ENCODE measurements around the gene PGF. TPM values are rescaled to one million over a fixed set of nuclear protein-coding genes. Genes with fewer than 3 reads are reported as not detected.

PGF gene
- total RNA-seq, 1 experiment from 2014 or later, result 9.1 TPM

GRCh38 chr14:74977901-74978385, 22.5 kb upstream of the PGF start:
- DNase-seq, result no peak
- H3K4me1 Mint-ChIP-seq (ENCODE audit: low read depth, unreplicated experiment), result peaks cover 15% of the 10 kb centered on the region
- H3K4me3 Mint-ChIP-seq (ENCODE audit: unreplicated experiment), result no peak overlapping the region
- Histone ChIP-seq H3K36me3 (ENCODE audit: control insufficient read depth, insufficient read depth, low read length) (no peaks in the 10 kb centered on the region), H3K9me3 (no peaks in the 10 kb centered on the region), H3K27me3 (replicated peaks; ENCODE audit: control insufficient read depth, insufficient read depth, low read length) (no peaks in the 10 kb centered on the region), H3K4me1 (peaks cover 42% of the 10 kb centered on the region), H3K4me3 (ENCODE audit: low read depth, low read length) (no peak overlapping the region)
- no peak overlapping the region for H3K27ac Mint-ChIP-seq (ENCODE audit: unreplicated experiment)
- ChIA-PET CTCF (no interaction called here), POLR2A (no interaction called here)
- TF ChIP-seq CTCF (IDR thresholded peaks at IDR 0.05; ENCODE audit: insufficient read depth in 1 of 2, low read depth in 1 of 2, low read length in 1 of 2, severe bottlenecking in 1 of 2, unreplicated experiment in 1 of 2), result no peak
- no peaks in the 10 kb centered on the region for H3K9me3 Mint-ChIP-seq (ENCODE audit: unreplicated experiment)
- no peaks in the 10 kb centered on the region for H3K36me3 Mint-ChIP-seq (ENCODE audit: insufficient read depth, unreplicated experiment)
- no peaks in the 10 kb centered on the region for H3K27me3 Mint-ChIP-seq (ENCODE audit: insufficient read depth, unreplicated experiment)
- BruUV-seq (replicated peaks), result no TSS peak
- intact Hi-C loops (cut with micrococcal nuclease; ENCODE audit: unreplicated experiment), result no loop called here

GRCh38 chr14:74977164-74977900, 21.9 kb upstream of the PGF start:
- peaks cover 46% of the 10 kb centered on the region for H3K4me1 ChIP-seq
- no peaks in the 10 kb centered on the region for H3K9me3 Mint-ChIP-seq (ENCODE audit: unreplicated experiment)
- H3K27ac Mint-ChIP-seq (ENCODE audit: unreplicated experiment), result no peak overlapping the region
- no peak for TF ChIP-seq CTCF (IDR thresholded peaks at IDR 0.05; ENCODE audit: insufficient read depth in 1 of 2, low read depth in 1 of 2, low read length in 1 of 2, severe bottlenecking in 1 of 2, unreplicated experiment in 1 of 2)
- no peak for DNase-seq
- H3K4me3 ChIP-seq (ENCODE audit: low read depth, low read length), result no peak overlapping the region
- ChIA-PET POLR2A (interaction anchor here (0.6 kb wide), 1 partner anchor 25 kb away, joined by 3 read pairs; the partner anchor contains the start of gene EIF2B2), CTCF (no interaction called here)
- BruUV-seq (replicated peaks), result no TSS peak
- no peaks in the 10 kb centered on the region for H3K27me3 Mint-ChIP-seq (ENCODE audit: insufficient read depth, unreplicated experiment)
- intact Hi-C loops (cut with micrococcal nuclease; ENCODE audit: unreplicated experiment), result no loop called here
- no peak overlapping the region for H3K4me3 Mint-ChIP-seq (ENCODE audit: unreplicated experiment)
- H3K9me3 ChIP-seq, result no peaks in the 10 kb centered on the region
- H3K27me3 ChIP-seq (replicated peaks; ENCODE audit: control insufficient read depth, insufficient read depth, low read length), result no peaks in the 10 kb centered on the region
- peaks cover 15% of the 10 kb centered on the region for H3K4me1 Mint-ChIP-seq (ENCODE audit: low read depth, unreplicated experiment)
- H3K36me3 Mint-ChIP-seq (ENCODE audit: insufficient read depth, unreplicated experiment), result no peaks in the 10 kb centered on the region
- H3K36me3 ChIP-seq (ENCODE audit: control insufficient read depth, insufficient read depth, low read length), result no peaks in the 10 kb centered on the region

GRCh38 chr14:74976264-74977113, 21.1 kb upstream of the PGF start:
- H3K36me3 Mint-ChIP-seq (ENCODE audit: insufficient read depth, unreplicated experiment), result no peaks in the 10 kb centered on the region
- Histone ChIP-seq H3K27me3 (replicated peaks; ENCODE audit: control insufficient read depth, insufficient read depth, low read length) (no peaks in the 10 kb centered on the region), H3K4me3 (ENCODE audit: low read depth, low read length) (no peak overlapping the region), H3K36me3 (ENCODE audit: control insufficient read depth, insufficient read depth, low read length) (no peaks in the 10 kb centered on the region), H3K4me1 (peaks cover 46% of the 10 kb centered on the region), H3K9me3 (no peaks in the 10 kb centered on the region)
- no TSS peak for BruUV-seq (replicated peaks)
- no peaks in the 10 kb centered on the region for H3K9me3 Mint-ChIP-seq (ENCODE audit: unreplicated experiment)
- H3K4me1 Mint-ChIP-seq (ENCODE audit: low read depth, unreplicated experiment), result peaks cover 15% of the 10 kb centered on the region
- CTCF ChIA-PET, result no interaction called here
- no peak overlapping the region for H3K27ac Mint-ChIP-seq (ENCODE audit: unreplicated experiment)
- H3K4me3 Mint-ChIP-seq (ENCODE audit: unreplicated experiment), result no peak overlapping the region
- intact Hi-C loops (cut with micrococcal nuclease; ENCODE audit: unreplicated experiment), result no loop called here
- POLR2A ChIA-PET, result interaction anchor here (0.6 kb wide), 1 partner anchor 26 kb away, joined by 3 read pairs; the partner anchor contains the start of gene EIF2B2
- no peaks in the 10 kb centered on the region for H3K27me3 Mint-ChIP-seq (ENCODE audit: insufficient read depth, unreplicated experiment)
- TF ChIP-seq CTCF (IDR thresholded peaks at IDR 0.05; ENCODE audit: insufficient read depth in 1 of 2, low read depth in 1 of 2, low read length in 1 of 2, severe bottlenecking in 1 of 2, unreplicated experiment in 1 of 2), result no peak
- no peak for DNase-seq
